ENCODE measurements around the gene DENND1A. TPM values are rescaled to one million over a fixed set of nuclear protein-coding genes. Genes with fewer than 3 reads are reported as not detected.

Gene DENND1A
- total RNA-seq, 4 donors from 2014 or later, result 17.6 to 33.8 (median 22.9) TPM

DNA sequence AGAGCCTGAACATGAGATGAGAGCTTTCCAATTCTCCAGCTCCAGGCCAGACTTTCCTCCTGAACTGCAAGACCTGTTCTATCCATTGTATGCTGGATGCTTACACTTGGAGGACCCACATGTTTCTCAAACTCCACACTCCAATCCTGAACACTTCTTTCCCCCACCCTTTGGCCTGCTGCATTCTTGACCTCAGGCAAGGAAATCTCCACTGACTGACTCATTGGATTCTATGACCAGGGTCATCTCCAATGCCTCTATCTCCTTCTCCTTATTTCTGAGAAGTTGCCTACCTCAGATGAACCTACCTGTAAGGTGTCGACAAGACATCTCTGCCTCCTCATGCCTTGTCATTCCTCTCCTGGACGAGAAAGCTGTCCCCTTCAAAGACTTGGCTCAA is 420.3 kb downstream of the DENND1A start:
- no peak for TF ChIP-seq CTCF (IDR thresholded peaks at IDR 0.05; ENCODE audit: low read depth)

- TF ChIP-seq CTCF (IDR thresholded peaks at IDR 0.05; ENCODE audit: low read depth), result no peak
These were observed 421.9 kb downstream of the DENND1A start for GRCh38 chr9:123508048-123508447.

DNA sequence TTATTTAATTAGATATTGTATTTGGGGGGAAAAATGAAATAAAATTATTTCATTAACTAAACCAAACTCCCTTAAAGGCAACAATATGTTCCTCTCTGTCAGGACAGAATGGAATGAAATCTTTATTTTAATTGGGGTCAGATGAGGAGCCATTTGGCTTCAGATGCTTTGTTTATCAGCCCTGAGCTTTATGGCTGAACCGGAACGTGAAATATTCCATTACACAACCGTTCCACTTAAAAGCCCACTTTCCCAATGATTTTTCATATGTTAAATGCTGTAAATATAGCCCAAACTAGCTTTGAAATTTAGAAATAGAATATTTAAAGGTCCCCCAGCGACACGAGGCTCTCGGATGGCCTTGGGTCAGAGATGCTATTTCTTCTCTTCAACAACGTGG is 424.4 kb downstream of the DENND1A start:
- TF ChIP-seq CTCF (IDR thresholded peaks at IDR 0.05; ENCODE audit: low read depth), result no peak

- TF ChIP-seq CTCF (IDR thresholded peaks at IDR 0.05; ENCODE audit: low read depth), result no peak
These were observed 429.6 kb downstream of the DENND1A start for GRCh38 chr9:123500336-123500735.

GRCh38 chr9:123497830-123498229 is 432.1 kb downstream of the DENND1A start:
- TF ChIP-seq CTCF (IDR thresholded peaks at IDR 0.05; ENCODE audit: low read depth), result no peak

GRCh38 chr9:123495731-123496130 is 434.2 kb downstream of the DENND1A start:
- TF ChIP-seq CTCF (IDR thresholded peaks at IDR 0.05; ENCODE audit: low read depth), result no peak

DNA sequence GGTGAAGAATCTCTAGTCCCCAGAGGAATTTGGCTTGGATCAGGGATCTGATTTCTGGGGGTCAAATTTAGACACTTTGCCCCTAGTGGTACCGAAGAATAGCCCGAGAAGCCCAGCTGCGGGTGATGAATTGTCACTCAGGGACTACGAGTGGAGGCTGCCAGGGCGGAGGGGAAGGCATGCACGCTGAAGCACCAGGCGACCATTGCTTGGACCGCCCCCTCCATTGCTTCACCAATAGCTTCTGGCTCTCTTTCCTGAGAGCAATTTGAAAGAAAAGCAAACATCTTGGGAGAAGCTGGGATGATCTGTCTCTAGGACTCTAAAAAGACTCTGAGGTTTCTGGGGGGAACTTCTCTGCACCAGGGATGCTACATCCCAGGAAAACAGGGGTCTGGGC is 436.3 kb downstream of the DENND1A start:
- no peak for TF ChIP-seq CTCF (IDR thresholded peaks at IDR 0.05; ENCODE audit: low read depth)

Data from subcutaneous adipose tissue (tissue), 4 donors.